Right ventricle myocardium superior (tissue), 1 donor: Measurements from ENCODE around the gene FUBP3. TPM values are rescaled to one million over a fixed set of nuclear protein-coding genes. Genes with fewer than 3 reads are reported as not detected.
A peak's percentile ranks its signal among the peaks of the same experiment; 100 is the strongest.

Experiments used
- ATAC-seq: fragments of 200-7000 bp; cut with Tn5 transposase; one replicate; pipeline ENCODE4 v1.9.1; 2020; ENCODE audit warnings: mild to moderate bottlenecking; ENCODE audit not compliant: poor library complexity
- DNase-seq: peaks from one replicate; pipeline ENCODE4 v3.0.0-alpha.2; 2020
- intact Hi-C: fragments of 100-400 bp; cut with DNase I; formaldehyde crosslinking; loops from one replicate; pipeline ENCODE4 v1.11.2; 2022
- total RNA-seq: library from RNA; stranded (reverse); fragmentation: NEBNext Ultra II Directional; extraction: Animal tissue kit (Norgen Biotek cat#: 25700); gene quantifications from one replicate; pipeline ENCODE4 v1.2.1, GENCODE V29; 2021
- donor health status: DM: no; HTN: yes; CAD: no; lungs with severe emphysema.

FUBP3 gene
- total RNA-seq, 1 donor from 2014 or later, result 23.0 TPM

- no peak for ATAC-seq
- intact Hi-C loops, result no loop called here
- DNase-seq, result no peak
Measured at GRCh38 chr9:130598188-130598587, 18.8 kb downstream of the FUBP3 start.

- ATAC-seq, result no peak
- no peak for DNase-seq
- intact Hi-C loops, result no loop called here
Measured at GRCh38 chr9:130599625-130600024, 20.2 kb downstream of the FUBP3 start.

- no peak for DNase-seq
- intact Hi-C loops, result no loop called here
Measured at GRCh38 chr9:130601100-130601499, 21.7 kb downstream of the FUBP3 start.

GRCh38 chr9:130604295-130604694, 24.9 kb downstream of the FUBP3 start:
- intact Hi-C loops, result no loop called here
- no peak for ATAC-seq
- no peak for DNase-seq

More at GRCh38 chr9:130601100-130601499, 21.7 kb downstream of the FUBP3 start:
- ATAC-seq, result no peak

GRCh38 chr9:130606887-130607600, 27.7 kb downstream of the FUBP3 start:
- DNase-seq (no peak), ATAC-seq (no peak)
- intact Hi-C loops, result no loop called here

GRCh38 chr9:130607640-130608420, 28.5 kb downstream of the FUBP3 start:
- intact Hi-C loops, result no loop called here
- no peak for DNase-seq
- ATAC-seq, result peak; percentile 16

GRCh38 chr9:130608554-130609134, 29.3 kb downstream of the FUBP3 start:
- intact Hi-C loops, result no loop called here
- DNase-seq (no peak), ATAC-seq (peak; percentile 53)

- no peak for DNase-seq
- intact Hi-C loops, result no loop called here
- no peak for ATAC-seq
Measured at GRCh38 chr9:130609163-130609562, 29.8 kb downstream of the FUBP3 start.

- intact Hi-C loops, result no loop called here
- ATAC-seq, result peak; percentile 81
- no peak for DNase-seq
Measured at GRCh38 chr9:130610862-130611707, 31.7 kb downstream of the FUBP3 start.

- no peak for ATAC-seq
- DNase-seq, result no peak
- intact Hi-C loops, result no loop called here
Measured at GRCh38 chr9:130616451-130616850, 37.1 kb downstream of the FUBP3 start.

- DNase-seq, result no peak
- no peak for ATAC-seq
- intact Hi-C loops, result no loop called here
Measured at GRCh38 chr9:130623466-130623865, 44.1 kb downstream of the FUBP3 start.

- no peak for ATAC-seq
- DNase-seq, result no peak
- intact Hi-C loops, result no loop called here
Measured at GRCh38 chr9:130624154-130624553, 44.8 kb downstream of the FUBP3 start.

GRCh38 chr9:130626249-130626996, 47.0 kb downstream of the FUBP3 start:
- ATAC-seq (peak; percentile 27), DNase-seq (no peak)
- intact Hi-C loops, result no loop called here

- intact Hi-C loops, result no loop called here
- DNase-seq (no peak), ATAC-seq (no peak)
Measured at GRCh38 chr9:130627051-130627450, 47.7 kb downstream of the FUBP3 start.

GRCh38 chr9:130627896-130628792, 48.8 kb downstream of the FUBP3 start:
- intact Hi-C loops, result no loop called here
- ATAC-seq, result no peak

GRCh38 chr9:130629443-130630070, 50.2 kb downstream of the FUBP3 start:
- no peak for DNase-seq
- intact Hi-C loops, result no loop called here
- peak; percentile 32 for ATAC-seq

More at GRCh38 chr9:130627896-130628792, 48.8 kb downstream of the FUBP3 start:
- no peak for DNase-seq

GRCh38 chr9:130630071-130630450, 50.7 kb downstream of the FUBP3 start:
- intact Hi-C loops, result no loop called here
- DNase-seq, result no peak
- no peak for ATAC-seq
